ENCODE measurements around the gene COLEC12.

COLEC12 gene

DNA sequence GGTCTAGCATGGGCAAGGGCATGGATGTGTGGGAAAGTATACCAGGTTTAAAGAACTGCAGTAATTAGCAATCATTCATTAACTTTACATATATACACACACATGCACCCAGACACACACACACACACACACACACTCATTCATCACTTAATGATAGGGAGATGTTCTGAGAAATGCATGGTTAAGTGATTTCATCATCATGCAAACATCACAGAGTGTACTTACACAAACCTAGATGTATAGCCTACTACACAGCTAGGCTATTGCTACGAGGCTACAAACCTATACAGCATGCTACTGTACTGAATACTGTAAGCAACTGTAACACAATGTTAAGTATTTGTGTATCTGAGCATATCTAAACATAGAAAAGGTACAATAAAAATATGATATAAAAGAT, 83.6 kb downstream of the COLEC12 start:
- no peak overlapping the region for H3K4me3 ChIP-seq (ENCODE audit: low read depth, low read length)
- TF ChIP-seq, protein P1, sequence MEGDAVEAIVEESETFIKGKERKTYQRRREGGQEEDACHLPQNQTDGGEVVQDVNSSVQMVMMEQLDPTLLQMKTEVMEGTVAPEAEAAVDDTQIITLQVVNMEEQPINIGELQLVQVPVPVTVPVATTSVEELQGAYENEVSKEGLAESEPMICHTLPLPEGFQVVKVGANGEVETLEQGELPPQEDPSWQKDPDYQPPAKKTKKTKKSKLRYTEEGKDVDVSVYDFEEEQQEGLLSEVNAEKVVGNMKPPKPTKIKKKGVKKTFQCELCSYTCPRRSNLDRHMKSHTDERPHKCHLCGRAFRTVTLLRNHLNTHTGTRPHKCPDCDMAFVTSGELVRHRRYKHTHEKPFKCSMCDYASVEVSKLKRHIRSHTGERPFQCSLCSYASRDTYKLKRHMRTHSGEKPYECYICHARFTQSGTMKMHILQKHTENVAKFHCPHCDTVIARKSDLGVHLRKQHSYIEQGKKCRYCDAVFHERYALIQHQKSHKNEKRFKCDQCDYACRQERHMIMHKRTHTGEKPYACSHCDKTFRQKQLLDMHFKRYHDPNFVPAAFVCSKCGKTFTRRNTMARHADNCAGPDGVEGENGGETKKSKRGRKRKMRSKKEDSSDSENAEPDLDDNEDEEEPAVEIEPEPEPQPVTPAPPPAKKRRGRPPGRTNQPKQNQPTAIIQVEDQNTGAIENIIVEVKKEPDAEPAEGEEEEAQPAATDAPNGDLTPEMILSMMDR (IDR thresholded peaks at IDR 0.05; ENCODE audit: insufficient read depth, low read depth, low read length, missing control alignments), result no peak
- DNase-seq (ENCODE audit: low read depth), result no peak

DNA sequence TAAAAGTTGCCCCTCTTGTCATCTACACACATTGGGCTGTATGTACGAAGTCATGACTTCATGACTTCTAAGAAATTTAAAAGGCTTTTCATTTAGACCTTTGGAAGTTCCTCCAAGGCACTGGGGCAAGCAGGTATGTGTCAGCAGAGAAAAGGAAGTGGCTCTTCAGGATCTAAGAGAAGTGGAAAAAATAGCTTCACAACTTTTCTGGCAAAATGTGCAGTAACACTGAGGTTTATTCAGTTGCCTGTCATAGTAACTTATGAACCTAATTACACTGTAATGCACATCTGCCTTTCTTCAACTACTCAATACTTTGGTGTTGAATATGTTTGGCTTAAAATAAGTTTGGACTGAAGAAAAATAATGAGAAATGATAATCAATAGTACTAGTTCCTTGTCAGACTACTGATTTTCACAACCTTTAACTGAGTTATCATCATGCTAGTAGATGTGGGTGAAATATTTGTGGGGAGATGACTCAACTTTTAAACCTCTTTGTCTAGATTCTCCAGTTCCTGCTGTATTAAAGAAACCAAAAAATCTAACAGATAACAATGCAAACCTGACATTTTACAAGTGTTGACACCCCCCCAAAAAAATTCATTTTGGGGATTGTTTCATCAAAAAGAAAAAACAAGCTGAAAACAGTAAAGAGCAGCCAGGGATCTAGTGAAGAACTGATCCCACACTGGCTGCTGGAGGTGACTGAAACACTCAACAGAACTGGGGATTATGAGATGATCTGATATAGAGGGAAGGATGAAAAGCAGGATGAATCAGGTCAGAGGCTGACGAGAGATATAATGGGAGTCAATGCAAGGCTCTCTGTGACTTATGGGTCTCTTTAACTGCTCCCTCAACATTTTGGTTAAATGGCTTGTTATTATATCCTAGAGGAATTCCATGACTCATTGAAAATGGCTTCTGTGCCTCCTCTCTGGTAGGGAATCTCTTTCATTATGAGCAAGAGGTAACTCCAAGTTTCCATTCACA, 84.6 kb downstream of the COLEC12 start:
- no peak for DNase-seq (ENCODE audit: low read depth)
- H3K4me3 ChIP-seq (ENCODE audit: low read depth, low read length), result no peak overlapping the region
- TF ChIP-seq, protein P1 (IDR thresholded peaks at IDR 0.05; ENCODE audit: insufficient read depth, low read depth, low read length, missing control alignments), result no peak

DNA sequence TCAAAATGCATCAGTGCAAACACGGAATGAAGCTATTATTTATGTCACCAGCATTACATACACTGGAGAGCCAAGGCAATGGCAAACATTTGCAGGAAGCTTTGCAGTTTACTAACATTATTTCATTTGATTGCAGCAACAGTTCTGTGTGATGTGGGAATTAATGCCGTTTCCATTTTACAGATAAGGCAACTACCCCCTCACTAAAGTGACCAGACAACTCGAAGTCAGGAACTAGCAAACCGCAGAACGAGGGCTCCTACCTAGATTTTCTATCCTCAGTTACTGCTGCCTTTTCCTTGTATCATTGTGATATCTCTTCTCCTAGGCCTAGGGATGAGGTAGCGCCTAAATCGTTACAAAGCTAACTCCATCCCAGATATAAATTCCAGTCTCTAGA, 85.5 kb downstream of the COLEC12 start:
- no peak overlapping the region for H3K4me3 ChIP-seq (ENCODE audit: low read depth, low read length)
- TF ChIP-seq, protein P1 (IDR thresholded peaks at IDR 0.05; ENCODE audit: insufficient read depth, low read depth, low read length, missing control alignments), result no peak
- DNase-seq (ENCODE audit: low read depth), result no peak

DNA sequence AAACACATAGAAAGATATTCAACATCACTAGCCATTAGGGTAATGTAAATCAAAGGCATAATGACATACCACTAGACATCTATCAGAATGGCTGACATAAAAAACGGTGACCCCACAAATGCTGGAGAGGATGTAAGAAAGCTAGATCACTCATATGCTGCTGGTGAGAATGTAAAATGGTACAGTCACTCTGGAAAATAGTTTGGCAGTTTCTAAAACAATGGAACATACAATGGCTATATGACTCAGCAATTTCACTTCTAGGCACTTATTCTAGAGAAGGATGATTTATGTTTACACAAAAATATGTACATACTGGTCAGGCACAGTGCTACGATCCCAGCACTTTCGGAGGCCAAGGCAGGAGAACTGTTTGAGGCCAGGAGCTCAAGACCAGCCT, 87.3 kb downstream of the COLEC12 start:
- H3K4me3 ChIP-seq (ENCODE audit: low read depth, low read length), result no peak overlapping the region
- no peak for DNase-seq (ENCODE audit: low read depth)
- TF ChIP-seq, protein P1 (IDR thresholded peaks at IDR 0.05; ENCODE audit: insufficient read depth, low read depth, low read length, missing control alignments), result no peak

DNA sequence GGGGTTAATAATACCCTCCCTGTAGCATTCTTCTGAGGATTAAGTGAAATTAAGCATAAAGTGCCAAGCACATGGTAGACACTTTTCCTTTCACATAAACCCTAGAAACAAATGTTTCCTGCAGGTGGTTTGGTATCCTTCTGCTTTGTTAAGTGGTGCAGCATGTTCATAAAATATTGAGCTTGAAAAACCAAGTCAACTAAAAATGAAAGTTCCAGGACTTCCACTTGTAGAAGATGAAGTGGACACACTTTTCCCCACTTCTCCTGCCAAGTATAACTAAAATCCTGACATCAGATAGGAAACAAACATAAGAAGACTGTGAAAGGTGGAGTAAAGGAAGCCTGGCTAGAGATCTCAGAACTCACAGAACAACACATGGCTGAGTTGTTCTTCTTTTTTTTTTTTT, 90.5 kb downstream of the COLEC12 start:
- no peak for DNase-seq (ENCODE audit: low read depth)
- no peak overlapping the region for H3K4me3 ChIP-seq (ENCODE audit: low read depth, low read length)
- TF ChIP-seq, protein P1 (IDR thresholded peaks at IDR 0.05; ENCODE audit: insufficient read depth, low read depth, low read length, missing control alignments), result no peak

DNA sequence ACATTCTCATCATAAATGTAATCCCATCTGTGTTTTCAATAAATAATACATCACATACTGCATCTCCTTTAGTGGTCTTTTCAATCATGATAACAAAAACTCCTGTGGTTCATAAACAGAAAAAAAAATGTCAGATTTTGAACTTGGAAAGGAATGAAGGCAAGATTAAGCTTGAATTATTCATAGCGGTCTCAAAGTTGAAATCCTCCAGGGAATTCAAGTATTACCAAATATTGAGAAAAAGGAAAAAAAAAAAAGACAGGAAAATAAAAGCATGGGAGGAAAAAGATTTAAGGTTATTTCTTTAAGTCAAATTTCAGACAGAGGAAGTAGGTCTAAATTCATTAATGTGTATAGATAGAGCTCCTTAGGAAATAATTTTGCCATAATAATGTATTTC, 92.1 kb downstream of the COLEC12 start:
- TF ChIP-seq, protein P1 (IDR thresholded peaks at IDR 0.05; ENCODE audit: insufficient read depth, low read depth, low read length, missing control alignments), result no peak
- H3K4me3 ChIP-seq (ENCODE audit: low read depth, low read length), result no peak overlapping the region
- no peak for DNase-seq (ENCODE audit: low read depth)

Measured in GM12865 (cell line).